ENCODE results near the gene KYAT1. TPM values are rescaled to one million over a fixed set of nuclear protein-coding genes. Genes with fewer than 3 reads are reported as not detected.

Gene KYAT1
- total RNA-seq, 1 experiment from 2014 or later = 6.1 TPM

- H3K9me3 ChIP-seq (ENCODE audit: control insufficient read depth, insufficient read depth, low read depth, low read length) = no peaks in the 10 kb centered on the region
- in situ Hi-C loops (cut with HindIII; ENCODE audit: low pct_unique_long_range_greater_than_20kb, low sequenced_read_pairs) = no loop called here
- CTCF ChIA-PET = interaction anchor here (0.6 kb wide), 1 partner anchor 73 kb away, joined by 3 read pairs; no protein-coding TSS in a partner anchor
These were observed 89.6 kb downstream of the KYAT1 start for GRCh38 chr9:128792134-128792533.

GRCh38 chr9:128790536-128790935, 91.2 kb downstream of the KYAT1 start:
- no peak overlapping the region for H3K27ac ChIP-seq (ENCODE audit: low read length)
- peaks cover 10% of the 10 kb centered on the region for H3K4me1 ChIP-seq (ENCODE audit: control insufficient read depth, insufficient read depth, low read length)
- ChIA-PET POLR2A (no interaction called here), CTCF (no interaction called here)
- H3K27me3 ChIP-seq (ENCODE audit: control insufficient read depth, insufficient read depth, low read length) = no peaks in the 10 kb centered on the region
- intact Hi-C loops (cut with micrococcal nuclease; ENCODE audit: unreplicated experiment) = no loop called here
- ATAC-seq (no peak), DNase-seq (ENCODE audit: low read depth, low spot score) (no peak)
- in situ Hi-C loops (cut with HindIII; ENCODE audit: low pct_unique_long_range_greater_than_20kb, low sequenced_read_pairs) = no loop called here
- no TSS peak for BruUV-seq (replicated peaks)
- no peaks in the 10 kb centered on the region; the same call in 1 of the 2 replicates for H3K36me3 ChIP-seq (ENCODE audit: control insufficient read depth, insufficient read depth, low read length)
- no peak for TF ChIP-seq REST (IDR thresholded peaks at IDR 0.05; ENCODE audit: insufficient read depth in 1 of 2, low read depth in 2 of 2, low read length in 1 of 2)
- TF ChIP-seq POLR2AphosphoS5 (IDR thresholded peaks at IDR 0.05; ENCODE audit: low read depth, low read length) = no peak
- no peak for TF ChIP-seq CTCF (IDR thresholded peaks at IDR 0.05)
- no peak for TF ChIP-seq TCF7L2 (IDR thresholded peaks at IDR 0.05; ENCODE audit: low read depth, low read length)
- TF ChIP-seq SIN3A (IDR thresholded peaks at IDR 0.05; ENCODE audit: borderline replicate concordance, insufficient read depth, low read depth, low read length) = no peak
- no peak overlapping the region for H3K4me3 ChIP-seq (ENCODE audit: low read depth in 2 of 2, low read length in 2 of 2)
- no peaks in the 10 kb centered on the region for H3K9me3 ChIP-seq (ENCODE audit: control insufficient read depth, insufficient read depth, low read depth, low read length)

More at GRCh38 chr9:128792134-128792533, 89.6 kb downstream of the KYAT1 start:
- BruUV-seq (replicated peaks) = no TSS peak
- H3K27ac ChIP-seq (ENCODE audit: low read length) = no peak overlapping the region
- TF ChIP-seq POLR2AphosphoS5 (IDR thresholded peaks at IDR 0.05; ENCODE audit: low read depth, low read length) = no peak
- no peak for TF ChIP-seq REST (IDR thresholded peaks at IDR 0.05; ENCODE audit: insufficient read depth in 1 of 2, low read depth in 2 of 2, low read length in 1 of 2)
- no peak for TF ChIP-seq TCF7L2 (IDR thresholded peaks at IDR 0.05; ENCODE audit: low read depth, low read length)
- no peak for TF ChIP-seq CTCF (IDR thresholded peaks at IDR 0.05)
- TF ChIP-seq SIN3A (IDR thresholded peaks at IDR 0.05; ENCODE audit: borderline replicate concordance, insufficient read depth, low read depth, low read length) = no peak
- DNase-seq (ENCODE audit: low read depth, low spot score) = no peak
- no peaks in the 10 kb centered on the region; the same call in 1 of the 2 replicates for H3K36me3 ChIP-seq (ENCODE audit: control insufficient read depth, insufficient read depth, low read length)
- no peak for ATAC-seq
- H3K4me1 ChIP-seq (ENCODE audit: control insufficient read depth, insufficient read depth, low read length) = peaks cover 10% of the 10 kb centered on the region
- no peaks in the 10 kb centered on the region for H3K27me3 ChIP-seq (ENCODE audit: control insufficient read depth, insufficient read depth, low read length)
- no peak overlapping the region for H3K4me3 ChIP-seq (ENCODE audit: low read depth in 2 of 2, low read length in 2 of 2)
- intact Hi-C loops (cut with micrococcal nuclease; ENCODE audit: unreplicated experiment) = no loop called here
- POLR2A ChIA-PET = no interaction called here
